HG03095 (cell line): Measurements from ENCODE around the gene TH.

ENCODE experiments used
- ATAC-seq: cut with Tn5 transposase; IDR thresholded peaks from one replicate; pipeline ENCODE4 v1.9.1; 2021; ENCODE audit warnings: moderate library complexity; ENCODE audit not compliant: unreplicated experiment

TH gene

GRCh38 chr11:2171591-2172003 lies at the start of gene TH:
TH (minus strand) TSS chr11:2171815; CDS start chr11:2171786, 29 bp downstream.
- ATAC-seq = no peak

DNA sequence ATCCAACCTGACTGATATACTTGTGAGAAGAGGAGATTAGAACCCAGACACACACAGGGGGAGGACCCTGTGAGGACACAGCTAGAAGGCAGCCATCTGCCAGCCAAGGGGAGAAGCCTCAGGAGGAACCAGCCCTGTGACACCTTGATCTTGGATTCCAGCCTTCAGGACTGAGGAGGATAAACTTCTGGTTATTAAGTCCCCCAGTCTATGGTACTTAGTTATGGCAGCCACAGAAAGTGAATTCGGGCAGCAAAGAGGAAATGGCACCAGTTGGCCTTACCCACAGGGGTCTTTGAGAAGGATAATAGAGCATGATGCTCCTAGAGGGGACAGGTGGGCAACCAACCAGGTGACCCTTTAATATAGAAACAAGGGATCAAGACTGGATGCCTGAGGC lies 49.4 kb upstream of the TH start:
- ATAC-seq = no peak

DNA sequence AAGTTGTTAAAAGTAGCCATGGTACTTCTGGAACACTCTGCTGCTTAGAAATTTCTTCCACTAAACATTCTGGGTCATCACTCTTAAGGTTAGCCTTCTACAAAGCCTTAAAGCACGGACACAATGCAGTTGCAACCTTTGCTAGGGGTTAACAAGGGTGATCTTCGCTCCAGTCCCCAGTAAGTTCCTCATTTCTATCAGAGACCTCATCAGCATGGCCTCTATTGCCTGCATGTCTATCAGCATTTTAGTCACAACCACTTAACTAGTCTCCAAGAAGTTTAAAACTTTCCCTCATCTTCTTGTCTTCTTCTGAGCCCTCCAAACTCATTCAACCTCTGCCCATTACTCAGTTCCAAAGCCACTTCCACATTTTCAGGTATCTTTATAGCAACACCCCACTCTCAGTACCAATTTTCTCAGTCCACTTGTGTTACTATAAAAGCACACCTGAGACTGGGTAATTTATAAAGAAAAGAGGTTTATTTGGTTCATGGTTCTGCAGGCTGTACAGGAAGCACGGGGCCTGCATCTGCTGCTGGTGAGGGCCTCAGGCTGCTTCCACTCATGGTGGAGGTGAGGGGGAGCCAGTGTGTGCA lies 48.7 kb upstream of the TH start:
- no peak for ATAC-seq

- ATAC-seq = no peak
Measured at GRCh38 chr11:2219318-2220017, 47.9 kb upstream of the TH start.

GRCh38 chr11:2218031-2218633 lies 46.5 kb upstream of the TH start:
- no peak for ATAC-seq

DNA sequence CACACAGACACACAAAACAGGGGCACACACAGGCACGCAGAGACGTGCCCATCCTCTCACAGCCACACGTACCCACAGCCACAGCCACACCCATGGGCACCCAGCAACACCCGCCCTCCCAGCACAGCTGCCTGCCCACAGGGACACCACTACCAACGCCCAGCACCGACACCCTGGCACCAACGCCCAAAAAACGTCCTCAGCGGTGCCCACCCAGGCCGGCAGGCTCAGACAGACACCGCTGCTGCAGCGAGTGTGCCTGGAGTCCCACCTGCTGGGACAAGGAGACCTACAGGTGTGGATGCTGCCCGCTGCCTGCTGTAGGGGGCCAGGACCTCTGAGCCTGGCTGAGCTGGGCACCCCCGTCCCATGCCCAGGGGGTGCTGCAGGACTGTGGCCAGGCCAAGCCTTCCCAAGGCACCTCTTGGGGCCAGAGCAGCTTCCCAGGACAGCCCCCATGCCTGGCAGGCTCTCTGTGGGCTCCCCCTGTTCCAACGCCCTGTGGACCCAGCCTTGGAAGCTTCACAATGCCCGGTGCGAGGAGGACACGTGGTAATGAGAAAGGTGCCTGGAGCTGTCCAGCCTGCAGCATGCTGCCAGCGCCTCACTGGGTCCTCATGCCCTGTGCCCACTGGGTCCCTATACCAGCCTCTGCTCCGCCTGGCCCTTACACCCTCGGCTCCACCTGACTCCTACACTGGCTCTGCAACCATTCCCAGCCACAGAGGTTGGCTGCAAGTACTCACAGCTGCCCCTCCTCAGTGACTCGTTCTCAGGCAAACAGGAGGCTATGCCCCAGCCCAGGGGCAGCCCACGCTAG lies 45.8 kb upstream of the TH start:
- no peak for ATAC-seq

DNA sequence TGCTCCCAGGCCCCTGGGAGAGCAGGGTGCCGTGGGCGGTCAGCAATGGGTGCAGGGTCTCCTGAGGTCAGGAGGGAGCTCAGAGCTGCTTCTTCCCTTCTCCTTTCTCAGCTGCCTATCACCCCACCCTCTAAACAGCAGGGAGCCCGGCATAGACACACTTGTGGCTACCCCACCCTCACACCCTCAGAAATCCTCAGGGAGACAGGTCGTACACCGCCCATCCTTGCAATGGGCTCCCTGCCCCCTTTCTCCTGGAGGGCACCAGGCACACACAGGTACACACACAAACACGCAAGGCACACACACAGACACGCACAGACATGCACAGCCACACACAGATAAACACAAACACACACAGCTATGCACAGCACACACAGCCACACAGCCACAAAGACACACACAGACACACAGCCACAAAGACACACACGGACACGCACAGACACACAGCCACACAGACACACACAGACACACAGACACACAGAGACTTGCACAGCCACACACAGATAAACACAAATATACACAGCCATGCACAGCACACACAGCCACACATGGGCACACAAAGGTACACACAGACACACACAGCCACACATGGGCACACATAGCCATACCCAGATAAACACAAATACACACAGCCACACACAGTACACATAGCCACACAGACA lies 44.9 kb upstream of the TH start:
- ATAC-seq = no peak

GRCh38 chr11:2215561-2216399 lies 44.2 kb upstream of the TH start:
- ATAC-seq = no peak

DNA sequence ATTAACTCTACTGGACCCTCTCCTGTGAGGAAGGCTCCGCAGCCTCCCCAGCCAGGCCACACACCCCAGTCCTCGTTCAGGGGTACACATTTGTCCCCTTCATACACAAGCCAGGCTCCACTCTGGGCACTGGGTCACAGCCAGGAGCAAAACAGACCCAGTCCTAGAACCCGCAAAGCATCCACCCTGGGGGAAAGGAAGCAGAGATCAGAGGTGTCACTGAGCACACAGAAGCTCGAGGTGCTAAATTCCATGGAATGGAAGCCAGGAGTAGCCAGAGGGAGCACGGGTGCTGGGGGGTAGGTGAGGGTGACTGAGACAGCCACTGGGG lies 43.6 kb upstream of the TH start:
- ATAC-seq = no peak

DNA sequence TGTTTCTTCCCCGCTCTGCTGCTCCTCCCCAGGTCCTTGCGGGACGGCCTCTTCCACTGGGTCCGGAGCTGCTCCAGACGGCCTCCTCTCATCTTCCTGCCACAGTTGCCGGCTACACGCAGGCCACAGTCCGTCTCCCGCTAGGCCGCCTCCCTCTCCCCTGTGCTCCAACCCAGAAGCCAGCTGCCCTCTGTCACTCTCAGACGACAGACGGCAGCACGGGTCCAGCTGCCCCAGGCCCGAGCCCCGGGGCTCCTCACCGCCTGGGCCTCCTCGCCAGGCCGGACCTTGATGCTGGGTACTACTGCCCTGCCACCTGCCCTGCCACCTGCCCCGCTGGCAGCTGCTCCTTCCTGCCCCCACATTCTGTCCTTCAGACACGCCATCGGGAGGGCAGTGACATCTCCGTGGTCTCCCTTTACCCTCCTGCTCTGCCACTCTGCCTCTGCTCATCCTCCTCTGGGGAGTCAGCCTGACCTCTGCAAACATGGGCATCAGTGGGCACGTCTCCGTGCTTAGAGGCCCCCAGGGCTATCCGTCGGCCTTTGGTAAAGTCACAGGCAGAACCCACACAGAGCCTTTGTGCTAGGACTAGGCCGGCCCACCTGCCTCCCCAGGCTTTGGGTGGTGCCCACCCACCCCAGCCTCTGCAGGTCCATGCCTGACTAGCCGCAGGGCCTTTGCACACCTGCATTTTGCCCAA lies 43.1 kb upstream of the TH start:
- no peak for ATAC-seq

GRCh38 chr11:2213890-2214526 lies 42.4 kb upstream of the TH start:
- no peak for ATAC-seq

DNA sequence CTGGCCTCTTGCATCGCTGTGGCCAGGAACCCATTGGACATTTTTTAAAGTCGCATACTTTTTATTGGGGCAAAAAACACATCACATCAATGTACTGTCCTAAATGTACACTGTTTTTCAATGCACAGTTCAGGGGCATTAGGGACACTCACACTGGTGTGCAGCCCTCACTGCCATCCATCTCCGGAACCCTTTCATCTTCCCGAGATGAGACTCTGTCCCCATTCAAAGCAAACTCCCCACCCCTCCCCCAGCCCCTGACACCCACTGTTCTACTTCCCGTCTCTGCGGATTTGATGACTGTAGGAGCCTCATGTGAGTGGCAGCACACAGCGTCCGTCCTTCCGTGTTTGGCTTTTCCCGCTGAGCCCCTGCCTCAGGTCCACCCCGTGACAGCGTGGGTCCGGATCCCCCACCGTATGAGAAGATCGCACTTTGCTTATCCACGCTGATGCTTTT lies 41.8 kb upstream of the TH start:
- no peak for ATAC-seq

GRCh38 chr11:2212411-2213251 lies 41.0 kb upstream of the TH start:
- ATAC-seq = no peak

- ATAC-seq = no peak
Measured at GRCh38 chr11:2211113-2211971, 39.7 kb upstream of the TH start.

- no peak for ATAC-seq
Measured at GRCh38 chr11:2210366-2211112, 38.9 kb upstream of the TH start.

DNA sequence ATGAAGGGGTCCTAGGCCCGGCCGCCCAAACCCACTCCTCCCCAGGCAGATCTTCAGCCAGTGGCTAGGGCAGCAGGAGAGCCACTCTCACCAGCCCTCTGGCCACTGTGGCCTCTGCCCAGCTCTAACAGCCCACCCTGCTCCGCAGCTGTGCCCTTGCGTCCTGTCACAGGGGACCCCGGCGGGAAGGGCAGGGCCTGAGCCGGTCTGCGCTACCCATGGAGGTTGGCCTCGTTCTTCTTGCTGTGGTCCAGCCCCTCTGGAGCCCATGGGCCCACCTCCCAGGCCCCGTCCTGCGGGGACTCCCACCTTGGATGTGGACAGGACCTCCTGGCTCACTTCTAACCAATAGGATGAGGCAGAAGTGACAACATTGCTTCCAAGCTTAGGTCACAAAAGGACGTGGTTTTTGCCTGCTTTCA lies 38.3 kb upstream of the TH start:
- no peak for ATAC-seq
